ENCODE data around the gene CARD9. TPM values are rescaled to one million over a fixed set of nuclear protein-coding genes. Genes with fewer than 3 reads are reported as not detected.
A peak's percentile ranks its signal among the peaks of the same experiment; 100 is the strongest.

Gene CARD9
- total and polyA plus RNA-seq, 11 donors: 0.30 to 7.1 (median 0.77) TPM

DNA sequence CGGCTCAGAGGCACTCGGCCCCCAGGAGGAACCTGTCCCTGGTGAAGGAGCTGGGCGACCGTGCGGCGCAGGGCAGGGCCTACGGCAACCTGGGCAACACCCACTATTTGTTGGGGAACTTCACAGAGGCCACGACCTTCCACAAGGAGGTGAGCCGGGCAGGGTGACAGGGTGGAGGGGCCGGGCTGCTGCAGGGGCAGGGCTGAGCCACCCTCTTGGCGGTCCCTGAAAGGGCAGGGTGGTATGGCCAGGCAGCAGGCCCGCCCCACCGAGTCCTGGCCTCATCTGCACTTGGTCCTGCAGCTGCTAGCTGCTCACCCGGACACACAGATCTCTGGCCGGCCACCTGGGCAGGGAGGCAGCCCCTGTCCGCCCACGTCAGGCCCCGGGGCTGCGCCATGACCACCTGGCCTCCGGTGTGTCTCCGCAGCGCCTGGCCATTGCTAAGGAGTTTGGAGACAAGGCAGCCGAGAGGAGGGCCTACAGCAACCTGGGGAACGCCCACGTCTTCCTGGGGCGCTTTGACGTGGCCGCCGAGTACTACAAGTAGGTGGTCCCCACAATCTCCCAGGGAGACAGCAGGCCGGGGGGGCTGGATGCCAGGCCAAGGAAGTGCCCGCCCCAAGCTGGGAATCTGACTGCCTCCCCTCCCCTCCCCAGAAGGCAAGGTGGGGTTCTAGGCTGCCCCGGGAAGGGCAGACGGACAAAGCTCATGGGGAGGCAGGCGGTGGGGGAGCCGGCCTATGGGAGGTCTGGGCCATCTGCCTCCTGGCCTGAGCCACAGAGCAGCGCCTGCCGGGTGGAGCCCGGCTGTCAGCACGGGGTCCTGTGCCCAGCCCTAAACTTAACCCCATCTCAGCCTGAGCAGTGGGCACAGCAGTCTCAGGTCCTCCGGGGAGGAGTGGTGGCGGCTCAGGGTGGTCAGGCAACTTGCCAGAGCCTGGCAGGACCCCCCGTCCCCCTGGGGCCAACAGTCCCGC is 35.8 kb downstream of the CARD9 start:
- no peak overlapping the region for H3K4me3 ChIP-seq
- intact Hi-C loops (cut with DNase I): loop anchor here in 5 of 10 donors (2.0 to 10.0 kb wide), 3 partner anchors 59 to 67 kb away; partner anchors contain the start of gene SNAPC4 (in 4 of the 5)
- H3K9me3 ChIP-seq: no peaks in the 10 kb centered on the region
- DNase-seq (no peak), ATAC-seq (no peak)
- H3K4me1 ChIP-seq: peaks cover 0 to 30% (median 15%) of the 10 kb centered on the region in 12 donors
- no peak overlapping the region for H3K27ac ChIP-seq
- H3K36me3 ChIP-seq: peaks cover 0 to 38% (median 8%) of the 10 kb centered on the region in 9 donors
- no peaks in the 10 kb centered on the region for H3K27me3 ChIP-seq
- TF ChIP-seq, protein P1, sequence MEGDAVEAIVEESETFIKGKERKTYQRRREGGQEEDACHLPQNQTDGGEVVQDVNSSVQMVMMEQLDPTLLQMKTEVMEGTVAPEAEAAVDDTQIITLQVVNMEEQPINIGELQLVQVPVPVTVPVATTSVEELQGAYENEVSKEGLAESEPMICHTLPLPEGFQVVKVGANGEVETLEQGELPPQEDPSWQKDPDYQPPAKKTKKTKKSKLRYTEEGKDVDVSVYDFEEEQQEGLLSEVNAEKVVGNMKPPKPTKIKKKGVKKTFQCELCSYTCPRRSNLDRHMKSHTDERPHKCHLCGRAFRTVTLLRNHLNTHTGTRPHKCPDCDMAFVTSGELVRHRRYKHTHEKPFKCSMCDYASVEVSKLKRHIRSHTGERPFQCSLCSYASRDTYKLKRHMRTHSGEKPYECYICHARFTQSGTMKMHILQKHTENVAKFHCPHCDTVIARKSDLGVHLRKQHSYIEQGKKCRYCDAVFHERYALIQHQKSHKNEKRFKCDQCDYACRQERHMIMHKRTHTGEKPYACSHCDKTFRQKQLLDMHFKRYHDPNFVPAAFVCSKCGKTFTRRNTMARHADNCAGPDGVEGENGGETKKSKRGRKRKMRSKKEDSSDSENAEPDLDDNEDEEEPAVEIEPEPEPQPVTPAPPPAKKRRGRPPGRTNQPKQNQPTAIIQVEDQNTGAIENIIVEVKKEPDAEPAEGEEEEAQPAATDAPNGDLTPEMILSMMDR (IDR thresholded peaks at IDR 0.05): no peak
- TF ChIP-seq POLR2A (IDR thresholded peaks at IDR 0.05): no peak
- WGBS, 4 donors: 87 to 89% (median 89%) methylated on average over 32 to 43 of the region's 43 CpGs

DNA sequence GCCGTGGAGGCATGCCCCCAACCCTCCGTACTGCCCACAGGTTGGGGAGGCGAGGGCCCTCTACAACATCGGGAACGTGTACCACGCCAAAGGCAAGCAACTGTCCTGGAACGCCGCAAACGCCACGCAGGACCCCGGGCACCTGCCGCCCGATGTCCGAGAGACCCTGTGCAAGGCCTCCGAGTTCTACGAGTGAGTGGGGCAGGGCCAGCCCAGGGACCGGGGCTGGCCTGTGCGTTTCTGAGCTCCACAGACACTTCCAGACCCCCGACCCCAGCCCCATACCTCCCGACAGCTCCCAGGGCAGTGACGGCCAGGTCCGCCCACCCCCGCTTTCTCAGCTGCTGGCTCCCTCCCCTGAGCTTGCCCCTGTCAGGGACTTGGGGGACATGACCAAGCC is 36.6 kb downstream of the CARD9 start:
- DNase-seq (no peak), ATAC-seq (no peak)
- Histone ChIP-seq H3K27me3 (no peaks in the 10 kb centered on the region), H3K27ac (no peak overlapping the region), H3K9me3 (no peaks in the 10 kb centered on the region), H3K4me1 (peaks cover 0 to 21% (median 8%) of the 10 kb centered on the region in 12 donors), H3K4me3 (no peak overlapping the region), H3K36me3 (peaks cover 0 to 38% (median 8%) of the 10 kb centered on the region in 9 donors)
- intact Hi-C loops (cut with DNase I): loop anchor here in 4 of 10 donors (5.0 to 10.0 kb wide), 2 partner anchors 65 to 68 kb away; partner anchors contain the start of gene SNAPC4 (in 4 of the 4)
- 86 to 95% (median 93%) methylated on average over 10 to 23 of the region's 23 CpGs for WGBS, 4 donors
- TF ChIP-seq POLR2A (IDR thresholded peaks at IDR 0.05): no peak
- TF ChIP-seq, protein P1 (IDR thresholded peaks at IDR 0.05): no peak

DNA sequence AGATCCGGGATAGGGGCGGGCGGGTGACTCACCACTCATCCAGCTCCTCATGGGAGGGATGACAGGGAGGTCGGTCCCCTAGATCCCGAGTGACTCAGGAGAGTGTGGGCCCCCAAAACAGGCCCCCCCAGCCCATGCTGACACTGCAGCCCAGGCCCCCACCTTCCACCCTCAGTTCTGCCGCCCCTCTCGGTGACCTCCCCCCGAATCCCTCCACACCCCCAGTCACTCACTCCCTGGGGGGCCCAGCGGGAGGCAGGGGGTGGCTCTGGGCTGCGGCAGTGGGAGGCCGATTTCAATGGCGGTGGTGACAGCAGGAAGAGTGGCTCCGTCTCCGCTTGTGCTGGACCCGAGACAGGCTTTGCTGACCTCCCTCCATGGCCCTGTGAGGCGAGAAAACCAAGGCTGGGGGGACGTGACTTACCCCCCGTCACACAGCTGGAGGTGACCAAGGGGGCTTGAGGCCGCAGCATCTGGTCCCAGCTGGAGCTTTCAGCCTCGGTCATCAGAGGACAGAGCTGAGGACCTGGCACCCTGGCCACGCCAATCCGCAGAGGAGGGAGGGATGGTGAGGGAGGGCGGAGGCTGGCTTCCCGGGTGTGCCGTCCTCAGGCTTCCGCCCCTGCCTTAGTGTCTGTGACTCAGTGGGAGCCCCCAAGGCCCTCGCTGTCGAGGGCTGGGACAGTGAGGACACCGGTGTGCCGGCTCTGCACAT is 37.2 kb downstream of the CARD9 start:
- H3K4me3 ChIP-seq: no peak overlapping the region
- intact Hi-C loops (cut with DNase I): loop anchor here in 4 of 10 donors (5.0 to 10.0 kb wide), 2 partner anchors 66 to 68 kb away; partner anchors contain the start of gene SNAPC4 (in 4 of the 4)
- peaks cover 0 to 16% (median 4%) of the 10 kb centered on the region in 12 donors for H3K4me1 ChIP-seq
- H3K36me3 ChIP-seq: peaks cover 0 to 38% (median 8%) of the 10 kb centered on the region in 9 donors
- no peak for DNase-seq
- H3K9me3 ChIP-seq: no peaks in the 10 kb centered on the region
- ATAC-seq: peak in 2 of 4 donors; percentile 5 to 15
- 77 to 85% (median 83%) methylated on average over 10 to 30 of the region's 30 CpGs for WGBS, 4 donors
- H3K27me3 ChIP-seq: no peaks in the 10 kb centered on the region
- no peak for TF ChIP-seq POLR2A (IDR thresholded peaks at IDR 0.05)
- TF ChIP-seq, protein P1 (IDR thresholded peaks at IDR 0.05): no peak
- H3K27ac ChIP-seq: no peak overlapping the region

Data from heart left ventricle (tissue), 16 donors.